HepG2 (cell line): ENCODE results near the gene KRT14. TPM values are rescaled to one million over a fixed set of nuclear protein-coding genes. Genes with fewer than 3 reads are reported as not detected.
A peak's percentile ranks its signal among the peaks of the same experiment; 100 is the strongest.

ENCODE experiments used
- ATAC-seq: fragments of 200-7000 bp; cut with Tn5 transposase; 3 replicates; pipeline ENCODE4 v1.9.1; 2020; ENCODE audit warnings: mild to moderate bottlenecking, moderate library complexity
- BruUV-seq: library from RNA; stranded (reverse); fragments of 400-500 nt; replicated peaks from 2 replicates; lab custom pipeline; 2021; lab: Mats Ljungman, UMichigan
- CTCF ChIA-PET: fragments of 300-600 bp; formaldehyde crosslinking; extraction: SDS; loops from one replicate; lab custom pipeline; 2021; ENCODE audit warnings: low total read pairs, inconsistent platforms, low intra/inter-chr PET ratio; lab: Yijun Ruan, JAX
- POLR2A ChIA-PET: fragments of 350-600 bp; sonication (Branson Sonifier 250); formaldehyde crosslinking; loops from one replicate; lab custom pipeline; 2020; ENCODE audit warnings: antibody characterized with exemption, inconsistent platforms; lab: Yijun Ruan, JAX
- DNase-seq: peaks from one replicate; pipeline ENCODE4 v3.0.0-alpha.2; 2015; ENCODE audit warnings: low spot score
- FAIRE-seq: peaks from 3 replicates; lab custom pipeline; 2011; peaks lifted over from hg19 to GRCh38; lab: Jason Lieb, UNC
- H2AFZ ChIP-seq: one replicate; pipeline ENCODE4 v1.6.1; 2011; ENCODE audit warnings: low read length, inconsistent platforms
- H3K27ac ChIP-seq: fragments of 300-600 bp; 3 replicates; pipeline ENCODE4 v1.8.0; 2011; ENCODE audit warnings: mixed run types, mild to moderate bottlenecking, mixed read lengths, low read length, inconsistent platforms; ENCODE audit not compliant: insufficient read depth; ENCODE audit errors: extremely low read length
- H3K27me3 ChIP-seq, 2 experiments: fragments of 200-600 bp in 1 of 2; 2 replicates in 1 of 2; 3 replicates in 1 of 2; pipeline versions ENCODE4 v1.6.0 to v1.8.0; 2011; ENCODE audit warnings: low read length in 2 of 2, mild to moderate bottlenecking in 2 of 2, moderate library complexity in 2 of 2, inconsistent platforms in 1 of 2; ENCODE audit not compliant: insufficient read depth in 2 of 2, control insufficient read depth in 1 of 2
- H3K36me3 ChIP-seq, 2 experiments: fragments of 200-600 bp in 1 of 2; replicated peaks in 1 of 2; 2 replicates in 1 of 2; 3 replicates in 1 of 2; pipeline versions ENCODE4 v1.5.1 to v1.8.0; 2011; ENCODE audit warnings: low read length in 2 of 2, inconsistent platforms in 1 of 2; ENCODE audit not compliant: insufficient read depth in 2 of 2, control insufficient read depth in 1 of 2
- H3K4me1 ChIP-seq: 2 replicates; pipeline ENCODE4 v1.5.1; 2012; ENCODE audit warnings: low read length, inconsistent platforms; ENCODE audit not compliant: insufficient read depth
- H3K4me2 ChIP-seq: 2 replicates; pipeline ENCODE4 v1.6.0; 2011; ENCODE audit warnings: low read depth, low read length, inconsistent platforms
- H3K4me3 ChIP-seq, 3 experiments: fragments of 200-600 bp in 1 of 3; sonication (generic), shearing (Covaris generic) in 1 of 3; replicated peaks in 1 of 3; 2 replicates each; pipeline ENCODE4 v1.5.1; 2011 to 2016; ENCODE audit warnings: low read length in 3 of 3, inconsistent platforms in 2 of 3, low read depth in 2 of 3, mild to moderate bottlenecking in 2 of 3, control low read depth in 1 of 3, mixed read lengths in 1 of 3; ENCODE audit not compliant: insufficient read depth in 1 of 3
- H3K79me2 ChIP-seq: one replicate; pipeline ENCODE4 v1.6.1; 2011; ENCODE audit warnings: low read length, inconsistent platforms; ENCODE audit not compliant: insufficient read depth
- H3K9ac ChIP-seq: 2 replicates; pipeline ENCODE4 v1.6.0; 2011; ENCODE audit warnings: mild to moderate bottlenecking, low read depth, low read length, inconsistent platforms; ENCODE audit not compliant: insufficient read depth
- H3K9me3 ChIP-seq: 2 replicates; pipeline ENCODE4 v1.5.1; 2012; ENCODE audit warnings: mild to moderate bottlenecking, low read length
- H4K20me1 ChIP-seq: 2 replicates; pipeline ENCODE4 v1.6.0; 2011; ENCODE audit warnings: inconsistent platforms, mild to moderate bottlenecking, low read length, moderate library complexity; ENCODE audit not compliant: insufficient read depth
- JUNB ChIP-seq: sonication (generic); formaldehyde crosslinking; IDR thresholded peaks from 2 replicates; pipeline ENCODE4 v1.8.0; 2022; ENCODE audit warnings: missing genetic modification reagents, mild to moderate bottlenecking, borderline replicate concordance
- MEIS2 ChIP-seq: sonication (generic); formaldehyde crosslinking; IDR thresholded peaks from 2 replicates; pipeline ENCODE4 v1.9.0; 2021; ENCODE audit warnings: mild to moderate bottlenecking, missing genetic modification reagents
- NBN ChIP-seq: fragments of 450-650 bp; conservative IDR thresholded peaks from 2 replicates; pipeline ENCODE4 v1.6.1; 2017
- NCOA2 ChIP-seq: sonication (generic); formaldehyde crosslinking; IDR thresholded peaks from 2 replicates; pipeline ENCODE4 v1.8.0; 2022; ENCODE audit warnings: inconsistent platforms
- SOX6 ChIP-seq, 2 experiments: fragments of 450-650 bp in 1 of 2; sonication (generic) in 1 of 2; formaldehyde crosslinking in 1 of 2; IDR thresholded peaks; 2 replicates each; pipeline versions ENCODE4 v1.4.0 to v1.6.1; 2017 to 2020; ENCODE audit warnings: antibody characterized with exemption in 1 of 2, mild to moderate bottlenecking in 1 of 2, missing genetic modification reagents in 1 of 2
- STAG1 ChIP-seq: sonication (generic); formaldehyde crosslinking; IDR thresholded peaks from 2 replicates; pipeline ENCODE4 v1.4.0; 2020; ENCODE audit warnings: missing genetic modification reagents
- TEAD3 ChIP-seq: optimal IDR thresholded peaks from 2 replicates; pipeline ENCODE3; 2016; ENCODE audit warnings: borderline replicate concordance
- ZIK1 ChIP-seq: sonication (generic); formaldehyde crosslinking; IDR thresholded peaks from 2 replicates; pipeline ENCODE4 v1.5.0; 2020; ENCODE audit warnings: mild to moderate bottlenecking, low read depth, missing genetic modification reagents, borderline replicate concordance
- WGBS: methylation state at CpG from one replicate; pipeline ENCODE4 v1.1.6; 2017; ENCODE audit warnings: low lambda C conversion rate; 5-methylcytosine and 5-hydroxymethylcytosine counted together
- in situ Hi-C: cut with HindIII; loops from 2 replicates; pipeline ENCODE4 v1.10.0; 2017; ENCODE audit warnings: low pct_unique_long_range_greater_than_20kb; ENCODE audit not compliant: extremely low pct_ligation_motif_present
- intact Hi-C: fragments of 100-400 bp; cut with micrococcal nuclease; formaldehyde crosslinking; loops from one replicate; pipeline ENCODE4 v1.10.0; 2022; ENCODE audit not compliant: unreplicated experiment
- polyA plus RNA-seq, 8 experiments: library from polyadenylated mRNA; depleted of rRNA in 3 of 8; stranded (reverse) in 7 of 8; unstranded in 1 of 8; fragments of >200 nt; fragmentation: Illumina TruSeq in 4 of 8; extraction: Trizol in 4 of 8; gene quantifications; 2 replicates each; pipeline versions ENCODE4 v1.2.1 to v1.2.3, GENCODE V29; 2011 to 2016; ENCODE audit warnings: low read depth in 4 of 8, missing spikeins in 1 of 8, mixed read lengths in 1 of 8; ENCODE audit not compliant: insufficient read depth in 1 of 8
- total RNA-seq, 5 experiments: library from RNA; depleted of rRNA; stranded (reverse); fragments of >200 nt; fragmentation: Illumina TruSeq; extraction: Trizol; gene quantifications; 2 replicates each; pipeline ENCODE4 v1.2.3, GENCODE V29; 2016; ENCODE audit warnings: low read depth in 1 of 5
- TF ChIP-seq, protein P1 (sequence below): sonication (generic); formaldehyde crosslinking; IDR thresholded peaks from 2 replicates; pipeline ENCODE4 v1.8.1; 2023; ENCODE audit warnings: mild to moderate bottlenecking, moderate library complexity, missing genetic modification reagents
- TF ChIP-seq, protein P2 (sequence below): sonication (generic); formaldehyde crosslinking; IDR thresholded peaks from 2 replicates; pipeline ENCODE4 v1.4.0; 2020; ENCODE audit warnings: missing genetic modification reagents
- TF ChIP-seq, protein P3 (sequence below): sonication (generic); formaldehyde crosslinking; conservative IDR thresholded peaks from 2 replicates; pipeline ENCODE4 v1.4.0; 2020; ENCODE audit warnings: missing genetic modification reagents
- TF ChIP-seq, protein P4 (sequence below): sonication (generic); formaldehyde crosslinking; conservative IDR thresholded peaks from 2 replicates; pipeline ENCODE4 v1.4.0; 2020; ENCODE audit warnings: mild to moderate bottlenecking, missing genetic modification reagents, moderate library complexity

Gene KRT14
- total and polyA plus RNA-seq, 2 of the 13 experiments (the other 11 are each of a cell fraction or from before 2014, with no cell fraction given) = 0.09 TPM; not detected in 1

DNA sequence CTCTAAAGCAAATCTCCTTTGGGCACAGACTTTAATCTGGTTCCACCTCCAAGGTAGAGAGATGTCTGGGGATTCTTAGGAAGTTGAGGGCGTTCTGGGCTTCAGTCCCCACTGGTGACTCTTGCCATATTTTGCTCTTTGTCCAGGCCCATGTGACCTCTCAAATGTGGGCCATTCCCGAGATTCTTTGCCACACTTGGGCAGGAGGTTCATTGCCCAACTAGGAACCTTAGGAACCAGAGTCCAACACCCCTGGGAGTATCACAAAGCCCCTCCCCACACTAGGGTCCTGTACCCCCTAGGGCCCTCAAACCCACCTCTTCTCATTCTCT is 6.5 kb downstream of the KRT14 start (continued):
- TF ChIP-seq ZIK1 (CRISPR knock-in tag) (no peak), MEIS2 (CRISPR knock-in tag) (no peak)
- TF ChIP-seq, protein P1, sequence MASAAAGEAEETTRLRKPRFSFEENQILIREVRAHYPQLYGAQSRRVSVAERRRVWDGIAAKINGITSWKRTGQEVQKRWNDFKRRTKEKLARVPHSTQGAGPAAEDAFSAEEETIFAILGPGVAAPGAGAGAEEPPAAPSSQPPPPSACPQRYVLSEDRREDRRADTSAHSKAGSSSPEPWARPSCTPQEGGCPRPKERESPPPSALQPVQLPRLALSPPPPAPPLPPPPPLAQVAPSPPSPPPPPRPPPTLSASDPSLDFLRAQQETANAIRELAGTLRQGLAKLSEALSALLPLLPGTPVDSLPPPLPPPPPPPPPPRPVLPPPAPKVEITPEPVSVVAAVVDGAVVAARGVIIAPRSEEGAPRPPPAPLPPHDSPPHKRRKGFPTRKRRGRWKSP = no peak

DNA sequence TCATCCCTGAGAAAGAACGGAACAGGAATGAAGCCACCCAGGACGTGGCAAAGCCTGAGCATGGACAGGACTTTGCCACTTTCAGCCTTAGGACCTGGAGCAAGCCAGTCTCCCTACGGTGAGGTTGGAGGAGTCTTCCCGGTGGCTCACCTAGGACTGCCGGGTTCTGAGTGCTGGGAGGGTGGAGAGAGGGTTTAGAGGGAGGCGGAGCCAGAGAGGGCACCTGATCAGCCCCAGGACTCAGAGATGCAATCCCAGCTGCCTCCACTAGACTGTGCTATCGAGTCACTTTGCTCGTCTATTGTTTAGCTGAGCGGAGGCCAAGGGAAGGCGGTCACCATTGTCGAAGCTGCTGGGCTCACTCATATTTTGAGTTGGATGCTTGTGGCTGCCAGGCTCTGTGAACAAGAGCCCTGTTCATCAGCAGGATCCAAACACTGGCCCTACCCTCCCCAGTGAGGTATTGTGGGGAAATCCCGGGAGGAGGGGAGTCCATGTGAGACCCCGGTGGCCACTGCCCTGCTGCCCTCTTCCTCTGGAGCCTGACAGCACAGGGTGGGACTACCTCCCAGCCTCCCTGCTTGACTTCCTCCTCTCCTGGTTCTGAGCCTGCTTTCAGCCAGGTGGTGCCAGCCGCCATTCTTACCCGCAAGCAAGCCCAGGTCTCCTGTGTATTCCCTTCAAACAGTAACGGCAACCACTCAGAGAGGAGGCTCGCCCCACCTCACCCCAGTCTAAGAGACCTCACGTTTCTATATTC is 7.0 kb downstream of the KRT14 start:
- FAIRE-seq (peak; percentile 91), ATAC-seq (peak; percentile 89), DNase-seq (peak; percentile 85)
- ChIA-PET POLR2A (interaction anchor here (0.7 to 1.0 kb wide), 2 partner anchors 13 to 109 kb away, joined by 3 read pairs; no protein-coding TSS in a partner anchor), CTCF (interaction anchor here (1.3 to 2.1 kb wide), 4 partner anchors 67 to 86 kb away, joined by 4 to 10 read pairs (median 6); no protein-coding TSS in a partner anchor)
- H3K79me2 ChIP-seq = no peaks in the 10 kb centered on the region
- no peaks in the 10 kb centered on the region for H3K9me3 ChIP-seq
- in situ Hi-C loops = no loop called here
- no peaks in the 10 kb centered on the region for H4K20me1 ChIP-seq
- H3K36me3 ChIP-seq = no peaks in the 10 kb centered on the region
- H3K27me3 ChIP-seq = peaks cover 0 to 4% of the 10 kb centered on the region in 2 experiments; a peak in 2 of 5 replicates
- 32% methylated on average over 14 of the region's 18 CpGs for WGBS
- intact Hi-C loops = loop anchor here (10.0 kb wide), 1 partner anchor 65 kb away; no protein-coding TSS in a partner anchor
- peak overlapping the region; percentile 62 for H3K4me2 ChIP-seq
- H3K4me3 ChIP-seq = no peak overlapping the region
- H3K27ac ChIP-seq = no peak overlapping the region
- H3K4me1 ChIP-seq = no peaks in the 10 kb centered on the region
- BruUV-seq = no TSS peak
- no peak overlapping the region for H3K9ac ChIP-seq
- H2AFZ ChIP-seq = no peak overlapping the region
- TF ChIP-seq, protein P2, sequence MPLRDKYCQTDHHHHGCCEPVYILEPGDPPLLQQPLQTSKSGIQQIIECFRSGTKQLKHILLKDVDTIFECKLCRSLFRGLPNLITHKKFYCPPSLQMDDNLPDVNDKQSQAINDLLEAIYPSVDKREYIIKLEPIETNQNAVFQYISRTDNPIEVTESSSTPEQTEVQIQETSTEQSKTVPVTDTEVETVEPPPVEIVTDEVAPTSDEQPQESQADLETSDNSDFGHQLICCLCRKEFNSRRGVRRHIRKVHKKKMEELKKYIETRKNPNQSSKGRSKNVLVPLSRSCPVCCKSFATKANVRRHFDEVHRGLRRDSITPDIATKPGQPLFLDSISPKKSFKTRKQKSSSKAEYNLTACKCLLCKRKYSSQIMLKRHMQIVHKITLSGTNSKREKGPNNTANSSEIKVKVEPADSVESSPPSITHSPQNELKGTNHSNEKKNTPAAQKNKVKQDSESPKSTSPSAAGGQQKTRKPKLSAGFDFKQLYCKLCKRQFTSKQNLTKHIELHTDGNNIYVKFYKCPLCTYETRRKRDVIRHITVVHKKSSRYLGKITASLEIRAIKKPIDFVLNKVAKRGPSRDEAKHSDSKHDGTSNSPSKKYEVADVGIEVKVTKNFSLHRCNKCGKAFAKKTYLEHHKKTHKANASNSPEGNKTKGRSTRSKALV = no peak
- TF ChIP-seq NBN (no peak), JUNB (CRISPR knock-in tag) (no peak), NCOA2 (no peak), SOX6 (IDR thresholded peaks at IDR 0.05) (no peak), SOX6 (CRISPR knock-in tag; IDR thresholded peaks at IDR 0.05) (peak; percentile 54; the same call in 1 of the 2 replicates), STAG1 (CRISPR knock-in tag) (peak; percentile 59), TEAD3 (peak; percentile 43)
- TF ChIP-seq, protein P3, sequence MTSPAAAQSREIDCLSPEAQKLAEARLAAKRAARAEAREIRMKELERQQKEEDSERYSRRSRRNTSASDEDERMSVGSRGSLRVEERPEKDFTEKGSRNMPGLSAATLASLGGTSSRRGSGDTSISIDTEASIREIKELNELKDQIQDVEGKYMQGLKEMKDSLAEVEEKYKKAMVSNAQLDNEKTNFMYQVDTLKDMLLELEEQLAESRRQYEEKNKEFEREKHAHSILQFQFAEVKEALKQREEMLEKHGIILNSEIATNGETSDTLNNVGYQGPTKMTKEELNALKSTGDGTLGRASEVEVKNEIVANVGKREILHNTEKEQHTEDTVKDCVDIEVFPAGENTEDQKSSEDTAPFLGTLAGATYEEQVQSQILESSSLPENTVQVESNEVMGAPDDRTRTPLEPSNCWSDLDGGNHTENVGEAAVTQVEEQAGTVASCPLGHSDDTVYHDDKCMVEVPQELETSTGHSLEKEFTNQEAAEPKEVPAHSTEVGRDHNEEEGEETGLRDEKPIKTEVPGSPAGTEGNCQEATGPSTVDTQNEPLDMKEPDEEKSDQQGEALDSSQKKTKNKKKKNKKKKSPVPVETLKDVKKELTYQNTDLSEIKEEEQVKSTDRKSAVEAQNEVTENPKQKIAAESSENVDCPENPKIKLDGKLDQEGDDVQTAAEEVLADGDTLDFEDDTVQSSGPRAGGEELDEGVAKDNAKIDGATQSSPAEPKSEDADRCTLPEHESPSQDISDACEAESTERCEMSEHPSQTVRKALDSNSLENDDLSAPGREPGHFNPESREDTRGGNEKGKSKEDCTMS (CRISPR knock-in tag) = no peak
- TF ChIP-seq, protein P4, sequence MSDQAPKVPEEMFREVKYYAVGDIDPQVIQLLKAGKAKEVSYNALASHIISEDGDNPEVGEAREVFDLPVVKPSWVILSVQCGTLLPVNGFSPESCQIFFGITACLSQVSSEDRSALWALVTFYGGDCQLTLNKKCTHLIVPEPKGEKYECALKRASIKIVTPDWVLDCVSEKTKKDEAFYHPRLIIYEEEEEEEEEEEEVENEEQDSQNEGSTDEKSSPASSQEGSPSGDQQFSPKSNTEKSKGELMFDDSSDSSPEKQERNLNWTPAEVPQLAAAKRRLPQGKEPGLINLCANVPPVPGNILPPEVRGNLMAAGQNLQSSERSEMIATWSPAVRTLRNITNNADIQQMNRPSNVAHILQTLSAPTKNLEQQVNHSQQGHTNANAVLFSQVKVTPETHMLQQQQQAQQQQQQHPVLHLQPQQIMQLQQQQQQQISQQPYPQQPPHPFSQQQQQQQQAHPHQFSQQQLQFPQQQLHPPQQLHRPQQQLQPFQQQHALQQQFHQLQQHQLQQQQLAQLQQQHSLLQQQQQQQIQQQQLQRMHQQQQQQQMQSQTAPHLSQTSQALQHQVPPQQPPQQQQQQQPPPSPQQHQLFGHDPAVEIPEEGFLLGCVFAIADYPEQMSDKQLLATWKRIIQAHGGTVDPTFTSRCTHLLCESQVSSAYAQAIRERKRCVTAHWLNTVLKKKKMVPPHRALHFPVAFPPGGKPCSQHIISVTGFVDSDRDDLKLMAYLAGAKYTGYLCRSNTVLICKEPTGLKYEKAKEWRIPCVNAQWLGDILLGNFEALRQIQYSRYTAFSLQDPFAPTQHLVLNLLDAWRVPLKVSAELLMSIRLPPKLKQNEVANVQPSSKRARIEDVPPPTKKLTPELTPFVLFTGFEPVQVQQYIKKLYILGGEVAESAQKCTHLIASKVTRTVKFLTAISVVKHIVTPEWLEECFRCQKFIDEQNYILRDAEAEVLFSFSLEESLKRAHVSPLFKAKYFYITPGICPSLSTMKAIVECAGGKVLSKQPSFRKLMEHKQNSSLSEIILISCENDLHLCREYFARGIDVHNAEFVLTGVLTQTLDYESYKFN = no peak
